B cell (primary cell): ENCODE results near the gene ITPRIPL2.

Source experiments
- EZH2 ChIP-seq: IDR thresholded peaks from 2 replicates; pipeline ENCODE4 v1.6.1; 2012; ENCODE audit warnings: borderline replicate concordance, low read depth, mild to moderate bottlenecking, moderate library complexity, low read length; ENCODE audit not compliant: insufficient read depth, poor library complexity, severe bottlenecking
- TF ChIP-seq, protein P1 (sequence below): fragments of 200-600 bp; IDR thresholded peaks from one replicate; pipeline ENCODE4 v1.8.0; 2022; ENCODE audit warnings: antibody characterized with exemption, mild to moderate bottlenecking

DNA sequence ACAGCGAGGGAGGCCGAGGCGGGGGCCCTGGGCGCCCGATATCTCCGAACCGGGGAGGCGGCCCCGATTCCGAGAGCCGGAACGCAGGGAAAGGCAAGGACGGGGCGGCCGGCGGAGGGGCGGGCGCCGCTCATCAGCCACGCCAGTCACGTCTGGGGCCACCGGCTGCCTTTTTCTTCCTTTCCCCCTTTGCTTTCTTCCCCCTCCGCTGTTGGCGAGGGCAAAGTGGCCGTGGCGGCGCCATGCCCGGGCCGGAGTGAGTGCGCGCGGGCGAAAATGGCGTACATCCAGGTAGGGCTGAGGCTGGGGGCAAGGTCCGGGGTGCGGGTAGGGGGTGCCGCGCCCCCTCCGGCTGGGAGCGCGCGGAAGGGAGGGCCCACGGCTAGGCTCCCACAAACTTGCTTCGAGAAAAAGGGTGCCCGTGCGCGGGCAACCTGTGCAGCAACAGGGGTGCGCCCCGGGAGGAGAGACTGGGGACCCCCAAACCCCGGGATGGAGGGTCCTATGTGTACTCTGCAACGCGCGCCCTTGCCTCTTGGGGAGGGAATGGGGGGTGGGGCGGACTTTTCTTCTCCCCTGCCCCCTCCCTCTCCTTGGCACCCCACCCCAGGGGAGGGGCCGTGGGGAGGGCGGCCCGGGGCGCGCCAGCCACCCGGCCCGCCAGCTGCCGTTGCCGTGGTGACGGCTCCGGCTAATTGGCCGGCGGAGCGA, 54.8 kb downstream of the ITPRIPL2 start:
- TF ChIP-seq, protein P1, sequence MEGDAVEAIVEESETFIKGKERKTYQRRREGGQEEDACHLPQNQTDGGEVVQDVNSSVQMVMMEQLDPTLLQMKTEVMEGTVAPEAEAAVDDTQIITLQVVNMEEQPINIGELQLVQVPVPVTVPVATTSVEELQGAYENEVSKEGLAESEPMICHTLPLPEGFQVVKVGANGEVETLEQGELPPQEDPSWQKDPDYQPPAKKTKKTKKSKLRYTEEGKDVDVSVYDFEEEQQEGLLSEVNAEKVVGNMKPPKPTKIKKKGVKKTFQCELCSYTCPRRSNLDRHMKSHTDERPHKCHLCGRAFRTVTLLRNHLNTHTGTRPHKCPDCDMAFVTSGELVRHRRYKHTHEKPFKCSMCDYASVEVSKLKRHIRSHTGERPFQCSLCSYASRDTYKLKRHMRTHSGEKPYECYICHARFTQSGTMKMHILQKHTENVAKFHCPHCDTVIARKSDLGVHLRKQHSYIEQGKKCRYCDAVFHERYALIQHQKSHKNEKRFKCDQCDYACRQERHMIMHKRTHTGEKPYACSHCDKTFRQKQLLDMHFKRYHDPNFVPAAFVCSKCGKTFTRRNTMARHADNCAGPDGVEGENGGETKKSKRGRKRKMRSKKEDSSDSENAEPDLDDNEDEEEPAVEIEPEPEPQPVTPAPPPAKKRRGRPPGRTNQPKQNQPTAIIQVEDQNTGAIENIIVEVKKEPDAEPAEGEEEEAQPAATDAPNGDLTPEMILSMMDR = no peak
- TF ChIP-seq EZH2 = no peak
